Stomach smooth muscle (tissue), 2 donors: ENCODE results near the gene FOXD2.

ENCODE experiments used
- H3K27ac ChIP-seq: one replicate; pipeline ENCODE4 v1.7.0; 2013; ENCODE audit warnings: mild to moderate bottlenecking, low read length, inconsistent platforms
- H3K27me3 ChIP-seq, 2 donors: one replicate each; pipeline ENCODE4 v1.7.0; 2013; ENCODE audit warnings: low read length in 2 of 2; ENCODE audit not compliant: insufficient read depth in 2 of 2, control insufficient read depth in 1 of 2
- H3K36me3 ChIP-seq, 2 donors: one replicate each; pipeline ENCODE4 v1.7.0; 2013; ENCODE audit warnings: low read length in 2 of 2; ENCODE audit not compliant: control insufficient read depth in 2 of 2, insufficient read depth in 2 of 2
- H3K4me1 ChIP-seq: one replicate; pipeline ENCODE4 v1.7.0; 2013; ENCODE audit warnings: low read length; ENCODE audit not compliant: control insufficient read depth, insufficient read depth
- H3K4me3 ChIP-seq, 2 donors: one replicate each; pipeline ENCODE4 v1.7.0; 2013; ENCODE audit warnings: low read length in 2 of 2
- H3K9ac ChIP-seq, 2 donors: one replicate each; pipeline ENCODE4 v1.7.0; 2013; ENCODE audit warnings: low read length in 2 of 2, mild to moderate bottlenecking in 1 of 2
- H3K9me3 ChIP-seq, 2 donors: one replicate each; pipeline ENCODE4 v1.7.0; 2013; ENCODE audit warnings: low read length in 2 of 2; ENCODE audit not compliant: control insufficient read depth in 2 of 2
- donor health status: healthy.
- donor health status: Pancreatic carcinoma.

The FOXD2 gene

DNA sequence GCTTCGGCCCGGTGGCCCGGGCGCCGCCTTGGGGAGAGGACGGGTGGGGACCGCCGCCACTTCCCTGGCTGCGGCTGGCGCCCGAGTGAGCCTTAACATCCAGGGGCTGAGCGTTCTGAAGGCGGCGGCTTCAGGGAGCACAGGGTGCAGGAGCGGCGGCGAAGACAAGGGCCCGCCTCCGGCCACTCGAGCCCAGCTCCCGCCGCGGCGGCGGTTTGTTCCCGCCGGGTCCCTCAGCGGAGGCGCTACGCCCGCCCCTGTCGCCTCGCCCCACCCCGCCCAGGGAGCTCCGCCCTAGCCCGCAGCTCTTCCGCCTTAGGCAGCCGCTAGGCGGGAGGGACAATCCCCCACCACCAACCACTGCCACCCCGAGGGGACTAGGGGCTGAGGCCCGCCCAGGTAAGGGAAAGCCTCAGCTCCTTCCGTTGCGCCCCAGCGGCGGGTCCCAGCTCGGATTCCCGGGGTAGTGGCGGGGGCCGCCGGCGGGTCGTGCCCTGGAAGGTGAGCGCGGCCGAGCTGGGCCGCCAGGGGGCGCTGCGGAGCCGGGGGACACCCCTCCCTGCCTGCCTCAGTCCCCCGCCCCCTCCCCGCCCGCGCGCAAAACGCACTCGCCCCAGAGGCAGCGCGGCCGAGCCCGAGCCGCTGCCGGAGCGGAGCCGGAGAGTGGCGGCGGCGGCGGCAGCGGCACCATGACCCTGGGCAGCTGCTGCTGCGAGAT is at the start of gene FOXD2:
Gene FOXD2, plus strand, starts transcription at position 598 of the 718 bp plus-strand sequence. Its CDS starts 92 bp downstream, at position 690.
- Histone ChIP-seq H3K9me3 (no peaks in the 10 kb centered on the region), H3K27me3 (peaks cover 75 to 96% of the 10 kb centered on the region in 2 donors), H3K9ac (peak within 1 kb of the TSS; percentile 2), H3K27ac (no peak within 1 kb of the TSS), H3K4me1 (peaks cover 40% of the 10 kb centered on the region), H3K4me3 (peak within 1 kb of the TSS; percentile 39 to 71), H3K36me3 (no peaks in the 10 kb centered on the region)

GRCh38 chr1:47388891-47389238 is 49.0 kb upstream of the FOXD2 start:
- Histone ChIP-seq H3K9me3 (no peaks in the 10 kb centered on the region), H3K4me1 (no peaks in the 10 kb centered on the region), H3K36me3 (no peaks in the 10 kb centered on the region), H3K27ac (no peak overlapping the region), H3K9ac (no peak overlapping the region), H3K27me3 (peaks cover 0 to 2% of the 10 kb centered on the region in 2 donors), H3K4me3 (no peak overlapping the region)

GRCh38 chr1:47389731-47390130 is 48.1 kb upstream of the FOXD2 start:
- Histone ChIP-seq H3K36me3 (no peaks in the 10 kb centered on the region), H3K4me1 (no peaks in the 10 kb centered on the region), H3K27ac (no peak overlapping the region), H3K4me3 (no peak overlapping the region), H3K27me3 (peaks cover 0 to 2% of the 10 kb centered on the region in 2 donors), H3K9me3 (no peaks in the 10 kb centered on the region), H3K9ac (no peak overlapping the region)

DNA sequence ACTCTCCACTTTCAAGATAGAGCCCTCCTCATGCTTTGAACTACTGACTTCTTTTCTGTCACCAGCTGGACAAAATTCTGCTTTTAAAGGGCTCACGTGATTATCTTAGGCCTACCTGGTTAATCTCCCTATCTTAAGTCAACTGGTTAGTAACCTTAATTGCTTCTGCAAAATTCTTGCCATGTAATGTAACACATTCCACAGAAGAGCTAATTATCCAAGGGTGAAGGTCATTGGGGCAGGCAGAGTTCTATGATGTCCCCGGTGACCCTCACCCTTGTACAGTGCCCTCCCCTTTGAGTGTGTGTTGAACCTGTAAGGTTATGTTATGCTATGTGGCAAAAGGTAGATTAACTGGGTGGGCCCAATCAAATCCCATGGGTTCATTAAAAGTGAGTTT is 47.0 kb upstream of the FOXD2 start:
- Histone ChIP-seq H3K36me3 (no peaks in the 10 kb centered on the region), H3K27me3 (peaks cover 3 to 5% of the 10 kb centered on the region in 2 donors), H3K27ac (no peak overlapping the region), H3K9ac (no peak overlapping the region), H3K4me1 (no peaks in the 10 kb centered on the region), H3K4me3 (no peak overlapping the region), H3K9me3 (no peaks in the 10 kb centered on the region)

DNA sequence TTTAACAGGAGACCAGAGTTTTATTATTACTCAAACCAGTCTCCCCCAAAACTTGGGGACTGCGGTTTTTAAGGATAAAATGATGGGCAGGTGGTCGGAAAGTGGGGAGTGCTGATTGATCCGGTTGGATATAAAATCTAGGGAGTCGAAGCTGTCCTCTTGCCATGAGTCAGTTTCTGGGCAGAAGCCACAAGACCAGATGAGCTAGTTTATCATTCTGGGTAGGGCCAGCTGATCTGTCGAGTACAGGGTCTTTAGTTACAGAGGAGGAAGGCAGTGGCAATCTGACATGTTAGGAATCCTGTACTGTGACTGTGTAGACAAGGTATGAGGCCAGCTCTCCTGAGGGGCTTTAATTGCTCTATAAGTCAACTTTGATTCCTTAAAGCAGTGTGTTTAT is 44.7 kb upstream of the FOXD2 start:
- Histone ChIP-seq H3K4me1 (no peaks in the 10 kb centered on the region), H3K9me3 (no peaks in the 10 kb centered on the region), H3K27ac (no peak overlapping the region), H3K4me3 (no peak overlapping the region), H3K9ac (no peak overlapping the region), H3K36me3 (no peaks in the 10 kb centered on the region), H3K27me3 (peaks cover 6 to 15% of the 10 kb centered on the region in 2 donors)

- no peaks in the 10 kb centered on the region for H3K36me3 ChIP-seq
- H3K27ac ChIP-seq = no peak overlapping the region
- no peaks in the 10 kb centered on the region for H3K4me1 ChIP-seq
- H3K9ac ChIP-seq = no peak overlapping the region
- H3K9me3 ChIP-seq = no peaks in the 10 kb centered on the region
- no peak overlapping the region for H3K4me3 ChIP-seq
- peaks cover 13 to 24% of the 10 kb centered on the region in 2 donors for H3K27me3 ChIP-seq
Measured at GRCh38 chr1:47395433-47395832, 42.4 kb upstream of the FOXD2 start.

DNA sequence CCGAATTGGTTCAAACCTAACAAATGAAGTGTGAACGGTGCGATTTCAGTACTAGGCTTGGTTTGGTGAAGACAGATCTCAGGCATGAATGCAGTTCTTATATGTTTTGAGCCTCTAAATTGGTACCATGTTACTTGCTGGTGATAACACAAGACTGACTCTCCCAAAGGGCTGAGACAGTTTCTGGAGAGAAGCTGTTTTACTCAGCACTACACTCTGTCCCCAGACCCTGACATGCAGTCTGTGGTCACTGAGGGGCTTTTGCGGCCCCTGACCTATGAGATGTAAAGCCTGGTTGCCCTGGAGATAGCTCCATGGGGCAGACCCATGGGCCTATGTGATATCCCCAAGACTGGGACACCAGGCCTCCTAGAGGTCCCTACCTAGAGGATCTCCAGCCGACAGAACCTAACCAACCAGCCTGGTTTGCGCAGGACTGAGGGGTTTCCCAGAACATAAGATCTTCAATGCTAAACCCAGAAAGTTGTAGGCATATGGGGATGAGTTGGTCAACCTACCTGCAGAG is 41.1 kb upstream of the FOXD2 start:
- Histone ChIP-seq H3K4me3 (no peak overlapping the region), H3K9me3 (no peaks in the 10 kb centered on the region), H3K27me3 (peaks cover 13 to 30% of the 10 kb centered on the region in 2 donors)

DNA sequence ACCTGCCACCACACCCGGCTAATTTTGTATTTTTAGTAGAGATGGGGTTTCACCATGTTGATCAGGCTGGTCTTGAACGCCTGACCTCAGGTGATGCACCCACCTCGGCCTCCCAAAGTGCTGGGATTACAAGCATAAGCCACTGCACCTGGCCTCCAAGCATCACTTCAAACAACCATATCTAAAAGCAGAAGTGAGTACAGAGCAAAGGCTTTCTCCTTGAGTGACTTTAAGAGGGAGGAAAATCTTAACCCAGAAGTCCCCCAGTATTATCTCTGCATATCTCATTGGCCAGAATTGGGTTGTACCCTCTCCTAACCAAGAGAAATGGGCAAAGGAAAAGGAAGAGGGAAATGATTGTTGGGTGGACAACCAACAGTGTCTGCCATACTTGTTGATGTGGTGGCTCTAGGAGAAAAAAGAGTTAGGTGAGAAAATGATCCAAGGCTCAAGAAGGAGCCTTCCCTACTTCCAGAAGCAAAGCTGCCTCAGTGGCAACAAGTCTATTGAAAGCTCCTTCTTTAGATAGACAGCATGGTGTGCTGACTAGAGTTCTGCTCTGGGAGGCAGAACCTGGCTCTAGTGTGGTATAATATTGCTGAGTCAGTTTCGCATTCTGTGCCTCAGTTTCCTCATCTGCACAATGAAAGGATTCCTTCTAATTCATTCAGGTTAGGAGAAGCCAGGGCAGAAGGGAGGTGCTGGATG is 38.6 kb upstream of the FOXD2 start:
- no peaks in the 10 kb centered on the region for H3K9me3 ChIP-seq
- H3K4me3 ChIP-seq = no peak overlapping the region
- H3K9ac ChIP-seq = no peak overlapping the region
- peaks cover 13 to 34% of the 10 kb centered on the region in 2 donors for H3K27me3 ChIP-seq
- H3K36me3 ChIP-seq = no peaks in the 10 kb centered on the region
- no peaks in the 10 kb centered on the region for H3K4me1 ChIP-seq
- H3K27ac ChIP-seq = no peak overlapping the region

More for the DNA sequence above, 41.1 kb upstream of the FOXD2 start:
- Histone ChIP-seq H3K36me3 (no peaks in the 10 kb centered on the region), H3K9ac (no peak overlapping the region), H3K4me1 (no peaks in the 10 kb centered on the region), H3K27ac (no peak overlapping the region)

GRCh38 chr1:47399846-47400155 is 38.0 kb upstream of the FOXD2 start:
- H3K4me3 ChIP-seq = no peak overlapping the region

DNA sequence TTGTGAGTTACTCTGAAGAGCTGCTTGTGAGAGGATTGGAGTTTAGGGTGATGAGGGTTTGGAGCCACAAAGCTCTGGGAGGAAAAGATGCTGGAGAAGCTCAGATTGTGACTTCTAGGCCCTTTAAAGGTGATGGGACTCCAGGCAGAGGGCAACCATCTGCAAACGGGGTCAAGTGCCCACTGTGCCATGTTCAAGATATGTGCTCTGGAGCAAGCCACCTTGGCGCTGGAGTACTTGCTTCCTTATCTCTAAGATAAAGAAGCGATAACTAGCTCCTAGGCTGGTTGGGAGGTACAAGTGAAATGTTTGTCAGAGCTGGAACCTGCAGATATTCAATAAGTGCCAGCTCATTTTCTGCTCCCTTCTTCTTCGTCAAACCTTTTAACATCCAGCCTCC is 36.1 kb upstream of the FOXD2 start:
- Histone ChIP-seq H3K36me3 (no peaks in the 10 kb centered on the region), H3K4me1 (no peaks in the 10 kb centered on the region), H3K9me3 (no peaks in the 10 kb centered on the region), H3K9ac (no peak overlapping the region), H3K27me3 (peaks cover 10 to 24% of the 10 kb centered on the region in 2 donors), H3K4me3 (no peak overlapping the region), H3K27ac (no peak overlapping the region)

More at GRCh38 chr1:47399846-47400155, 38.0 kb upstream of the FOXD2 start:
- Histone ChIP-seq H3K27me3 (peaks cover 13 to 34% of the 10 kb centered on the region in 2 donors), H3K4me1 (no peaks in the 10 kb centered on the region), H3K9ac (no peak overlapping the region), H3K27ac (no peak overlapping the region), H3K36me3 (no peaks in the 10 kb centered on the region), H3K9me3 (no peaks in the 10 kb centered on the region)

DNA sequence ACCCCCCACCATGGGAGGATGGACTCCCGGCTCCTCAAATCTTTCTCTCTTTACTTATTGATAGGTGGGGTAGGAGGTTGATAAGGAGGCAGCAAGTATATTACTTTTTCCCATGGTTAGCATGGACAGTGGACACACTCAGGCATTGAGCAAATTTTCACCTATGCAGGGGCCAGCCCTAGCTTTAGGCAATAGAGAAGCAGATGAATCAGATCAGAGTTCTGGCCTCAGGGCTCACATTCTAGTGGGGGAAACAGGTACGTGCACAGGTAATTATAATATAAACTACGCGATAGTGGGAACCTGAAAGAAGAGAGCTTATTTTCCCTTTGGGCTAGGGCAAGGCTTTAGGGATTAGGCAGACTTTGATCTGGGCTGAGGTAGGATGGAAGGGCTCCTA is 35.3 kb upstream of the FOXD2 start:
- H3K27me3 ChIP-seq = peaks cover 7 to 21% of the 10 kb centered on the region in 2 donors

More for the DNA sequence above, 35.3 kb upstream of the FOXD2 start:
- Histone ChIP-seq H3K27ac (no peak overlapping the region), H3K4me1 (no peaks in the 10 kb centered on the region), H3K9ac (no peak overlapping the region), H3K4me3 (no peak overlapping the region), H3K9me3 (no peaks in the 10 kb centered on the region), H3K36me3 (no peaks in the 10 kb centered on the region)
